ENCODE data around the gene ANK2.

GRCh38 chr4:113248320-113248719 lies 198.9 kb downstream of the ANK2 start:
- TF ChIP-seq, protein P1, sequence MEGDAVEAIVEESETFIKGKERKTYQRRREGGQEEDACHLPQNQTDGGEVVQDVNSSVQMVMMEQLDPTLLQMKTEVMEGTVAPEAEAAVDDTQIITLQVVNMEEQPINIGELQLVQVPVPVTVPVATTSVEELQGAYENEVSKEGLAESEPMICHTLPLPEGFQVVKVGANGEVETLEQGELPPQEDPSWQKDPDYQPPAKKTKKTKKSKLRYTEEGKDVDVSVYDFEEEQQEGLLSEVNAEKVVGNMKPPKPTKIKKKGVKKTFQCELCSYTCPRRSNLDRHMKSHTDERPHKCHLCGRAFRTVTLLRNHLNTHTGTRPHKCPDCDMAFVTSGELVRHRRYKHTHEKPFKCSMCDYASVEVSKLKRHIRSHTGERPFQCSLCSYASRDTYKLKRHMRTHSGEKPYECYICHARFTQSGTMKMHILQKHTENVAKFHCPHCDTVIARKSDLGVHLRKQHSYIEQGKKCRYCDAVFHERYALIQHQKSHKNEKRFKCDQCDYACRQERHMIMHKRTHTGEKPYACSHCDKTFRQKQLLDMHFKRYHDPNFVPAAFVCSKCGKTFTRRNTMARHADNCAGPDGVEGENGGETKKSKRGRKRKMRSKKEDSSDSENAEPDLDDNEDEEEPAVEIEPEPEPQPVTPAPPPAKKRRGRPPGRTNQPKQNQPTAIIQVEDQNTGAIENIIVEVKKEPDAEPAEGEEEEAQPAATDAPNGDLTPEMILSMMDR (IDR thresholded peaks at IDR 0.05; ENCODE audit: borderline replicate concordance, extremely low read depth, low read length, poor library complexity, severe bottlenecking), result no peak
- TF ChIP-seq EZH2 (IDR thresholded peaks at IDR 0.05; ENCODE audit: borderline replicate concordance, low read depth, low read length, severe bottlenecking), result no peak
